ENCODE results near the gene MUC6. TPM values are rescaled to one million over a fixed set of nuclear protein-coding genes. Genes with fewer than 3 reads are reported as not detected.

Gene MUC6
- total RNA-seq, 1 donor from 2014 or later = 0.09 TPM

- ATAC-seq (peak; percentile 92 to 94), DNase-seq (peak; percentile 82)
- no peak overlapping the region for H3K4me3 ChIP-seq
- H3K27me3 ChIP-seq (ENCODE audit: low read depth) = peaks cover 51% of the 10 kb centered on the region
- intact Hi-C loops (cut with DNase I) = no loop called here
- peaks cover 18% of the 10 kb centered on the region for H3K4me1 ChIP-seq
- peak; percentile 95 for TF ChIP-seq CTCF (IDR thresholded peaks at IDR 0.05)
- H3K36me3 ChIP-seq = no peaks in the 10 kb centered on the region
- no peaks in the 10 kb centered on the region for H3K9me3 ChIP-seq
- no peak overlapping the region for H3K27ac ChIP-seq
Observed at GRCh38 chr11:1050581-1051355, 14.2 kb upstream of the MUC6 start.

GRCh38 chr11:1049911-1050580 lies 13.5 kb upstream of the MUC6 start:
- peaks cover 18% of the 10 kb centered on the region for H3K4me1 ChIP-seq
- no peak overlapping the region for H3K4me3 ChIP-seq
- TF ChIP-seq CTCF (IDR thresholded peaks at IDR 0.05) = no peak
- DNase-seq (no peak), ATAC-seq (no peak)
- H3K27me3 ChIP-seq (ENCODE audit: low read depth) = peaks cover 50% of the 10 kb centered on the region
- no peaks in the 10 kb centered on the region for H3K9me3 ChIP-seq
- intact Hi-C loops (cut with DNase I) = no loop called here
- H3K36me3 ChIP-seq = no peaks in the 10 kb centered on the region
- H3K27ac ChIP-seq = no peak overlapping the region

- Histone ChIP-seq H3K27me3 (ENCODE audit: low read depth) (peaks cover 44% of the 10 kb centered on the region), H3K9me3 (no peaks in the 10 kb centered on the region), H3K27ac (no peak overlapping the region), H3K4me3 (no peak overlapping the region), H3K4me1 (peaks cover 13% of the 10 kb centered on the region), H3K36me3 (no peaks in the 10 kb centered on the region)
- ATAC-seq (peak; percentile 35 to 56), DNase-seq (peak; percentile 75)
- intact Hi-C loops (cut with DNase I) = no loop called here
- TF ChIP-seq CTCF (IDR thresholded peaks at IDR 0.05) = no peak
Observed at GRCh38 chr11:1049431-1049891, 12.9 kb upstream of the MUC6 start.

- DNase-seq (no peak), ATAC-seq (no peak)
- peaks cover 8% of the 10 kb centered on the region for H3K4me1 ChIP-seq
- H3K9me3 ChIP-seq = no peaks in the 10 kb centered on the region
- H3K36me3 ChIP-seq = no peaks in the 10 kb centered on the region
- H3K27ac ChIP-seq = no peak overlapping the region
- H3K27me3 ChIP-seq (ENCODE audit: low read depth) = peaks cover 40% of the 10 kb centered on the region
- no peak for TF ChIP-seq CTCF (IDR thresholded peaks at IDR 0.05)
- H3K4me3 ChIP-seq = no peak overlapping the region
- intact Hi-C loops (cut with DNase I) = no loop called here
Observed at GRCh38 chr11:1049071-1049405, 12.5 kb upstream of the MUC6 start.

GRCh38 chr11:1048375-1049070 lies 12.0 kb upstream of the MUC6 start:
- Histone ChIP-seq H3K4me1 (peaks cover 6% of the 10 kb centered on the region), H3K27ac (no peak overlapping the region), H3K27me3 (ENCODE audit: low read depth) (peaks cover 36% of the 10 kb centered on the region), H3K9me3 (no peaks in the 10 kb centered on the region), H3K36me3 (no peaks in the 10 kb centered on the region), H3K4me3 (no peak overlapping the region)
- ATAC-seq (no peak), DNase-seq (no peak)
- intact Hi-C loops (cut with DNase I) = no loop called here
- TF ChIP-seq CTCF (IDR thresholded peaks at IDR 0.05) = no peak

Data from lower lobe of right lung (tissue), 2 donors.